Ishikawa (cell line): ENCODE data around the gene EPS8.

Experiments
- CEBPB ChIP-seq: IDR thresholded peaks from 2 replicates; pipeline ENCODE4 v1.6.1; 2012
- CREB1 ChIP-seq: IDR thresholded peaks from 2 replicates; pipeline ENCODE4 v1.6.1; 2012; ENCODE audit warnings: low read depth
- EGR1 ChIP-seq: IDR thresholded peaks from 2 replicates; pipeline ENCODE4 v1.6.1; 2012
- EP300 ChIP-seq: IDR thresholded peaks from 2 replicates; pipeline ENCODE4 v1.6.1; 2012; ENCODE audit warnings: borderline replicate concordance
- FOXM1 ChIP-seq: IDR thresholded peaks from 2 replicates; pipeline ENCODE4 v1.6.1; 2012; ENCODE audit warnings: low read depth, borderline replicate concordance
- MAX ChIP-seq: IDR thresholded peaks from 2 replicates; pipeline ENCODE4 v1.6.1; 2012
- NFIC ChIP-seq: IDR thresholded peaks from 2 replicates; pipeline ENCODE4 v1.6.1; 2012
- RAD21 ChIP-seq: IDR thresholded peaks from 2 replicates; pipeline ENCODE4 v1.6.1; 2012; ENCODE audit warnings: low read depth
- REST ChIP-seq: IDR thresholded peaks from 2 replicates; pipeline ENCODE4 v1.6.1; 2012; ENCODE audit warnings: low read depth, mild to moderate bottlenecking
- TAF1 ChIP-seq: IDR thresholded peaks from 2 replicates; pipeline ENCODE4 v1.6.1; 2012; ENCODE audit warnings: low read depth, mild to moderate bottlenecking
- TCF12 ChIP-seq: IDR thresholded peaks from 2 replicates; pipeline ENCODE4 v1.6.1; 2012; ENCODE audit warnings: low read depth
- TEAD4 ChIP-seq: IDR thresholded peaks from 2 replicates; pipeline ENCODE4 v1.6.1; 2012
- USF1 ChIP-seq: IDR thresholded peaks from 2 replicates; pipeline ENCODE4 v1.6.1; 2012
- YY1 ChIP-seq: IDR thresholded peaks from 2 replicates; pipeline ENCODE4 v1.6.1; 2012; ENCODE audit warnings: low read depth
- ZBTB7A ChIP-seq: IDR thresholded peaks from 2 replicates; pipeline ENCODE4 v1.6.1; 2012; ENCODE audit warnings: low read depth

EPS8 gene

GRCh38 chr12:15636060-15636890 is 152.9 kb downstream of the EPS8 start:
- TF ChIP-seq RAD21 (no peak), FOXM1 (no peak), YY1 (no peak), TAF1 (no peak)

- TF ChIP-seq NFIC (no peak), YY1 (no peak), EGR1 (no peak), TAF1 (no peak), ZBTB7A (no peak)
Measured at GRCh38 chr12:15634010-15634683, 155.0 kb downstream of the EPS8 start.

DNA sequence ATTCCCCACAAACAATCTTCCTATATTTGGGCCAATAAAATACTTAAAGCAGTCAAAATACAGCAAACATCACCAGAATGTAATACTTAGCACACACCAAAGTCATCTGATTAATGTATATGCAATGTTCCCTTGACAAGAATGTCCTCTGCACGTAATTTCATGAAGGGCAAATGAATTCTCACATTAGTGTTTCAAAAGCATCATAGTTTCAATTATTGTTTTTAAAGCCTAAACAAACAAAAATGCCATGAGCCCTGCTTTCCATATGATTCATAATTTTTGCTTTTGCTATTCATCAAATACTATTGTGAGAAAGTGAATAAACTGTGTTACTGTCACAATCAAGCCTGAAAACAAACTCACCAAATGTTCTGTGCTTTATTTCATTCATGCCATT is 156.0 kb downstream of the EPS8 start:
- TF ChIP-seq TCF12 (no peak), ZBTB7A (no peak), TEAD4 (no peak)

GRCh38 chr12:15632708-15633107 is 156.5 kb downstream of the EPS8 start:
- TF ChIP-seq CREB1 (no peak), RAD21 (no peak), TAF1 (no peak), NFIC (no peak), ZBTB7A (no peak), EP300 (no peak), YY1 (no peak), CEBPB (no peak), REST (no peak)

DNA sequence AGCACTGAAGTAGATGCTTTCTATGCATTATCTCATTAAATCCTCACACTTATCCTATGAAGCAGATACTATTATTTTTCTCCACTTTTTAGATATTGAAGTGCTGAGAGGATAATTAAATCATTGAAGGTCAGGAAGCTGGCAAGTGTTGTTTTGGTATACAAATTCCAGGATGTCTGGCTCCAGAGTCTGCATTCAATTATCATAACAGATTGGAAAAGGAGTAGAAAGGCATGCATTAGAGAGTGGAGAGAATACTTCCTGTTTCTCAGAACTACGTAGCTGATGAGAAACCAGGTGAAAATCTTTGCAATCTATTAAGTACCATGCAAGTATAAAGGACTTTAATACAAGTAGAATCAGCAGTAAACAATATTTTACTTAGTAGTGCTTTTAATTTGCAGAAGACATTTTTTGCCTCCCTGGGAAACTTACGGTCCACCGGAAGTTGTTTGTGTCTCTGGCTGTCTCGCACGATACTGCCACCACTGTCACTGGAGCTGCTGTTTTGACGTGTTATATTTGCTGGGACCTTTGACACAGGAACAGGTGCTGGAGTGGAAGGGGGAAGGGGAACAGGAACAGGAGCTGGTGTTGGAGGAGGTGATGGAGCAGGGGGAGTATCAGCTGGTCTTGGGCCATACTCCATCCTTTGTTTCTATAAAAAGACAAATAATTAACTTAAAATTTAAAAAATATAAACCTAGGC is 158.0 kb downstream of the EPS8 start:
- no peak for TF ChIP-seq CEBPB
- TF ChIP-seq MAX: no peak
- TF ChIP-seq ZBTB7A: no peak
- no peak for TF ChIP-seq CREB1
- TF ChIP-seq USF1: no peak
- no peak for TF ChIP-seq YY1
- no peak for TF ChIP-seq TEAD4
- TF ChIP-seq NFIC: no peak
- TF ChIP-seq FOXM1: no peak

GRCh38 chr12:15629761-15630160 is 159.4 kb downstream of the EPS8 start:
- TF ChIP-seq NFIC (no peak), TEAD4 (no peak), TAF1 (no peak), USF1 (no peak), TCF12 (no peak), CREB1 (no peak)

GRCh38 chr12:15629108-15629507 is 160.1 kb downstream of the EPS8 start:
- TF ChIP-seq CREB1: no peak
- TF ChIP-seq EGR1: no peak
- no peak for TF ChIP-seq ZBTB7A
- TF ChIP-seq USF1: no peak
- no peak for TF ChIP-seq TAF1
- no peak for TF ChIP-seq RAD21
- no peak for TF ChIP-seq MAX
- no peak for TF ChIP-seq NFIC
- TF ChIP-seq TEAD4: no peak
- no peak for TF ChIP-seq CEBPB
- TF ChIP-seq FOXM1: no peak
- no peak for TF ChIP-seq TCF12
- TF ChIP-seq REST: no peak
- no peak for TF ChIP-seq EP300
- TF ChIP-seq YY1: no peak
